T-helper 22 cell (primary cell): Measurements from ENCODE around the gene LEF1.
"Not testable (repeated sequence)": the region's sequence is repeated elsewhere in the genome, so short reads cannot be mapped to it uniquely, and the experiment has no call there.

Source experiments
- DNase-seq: peaks from one replicate; pipeline ENCODE4 v3.0.0-alpha.2; 2020; ENCODE audit warnings: low read depth

LEF1 gene

DNA sequence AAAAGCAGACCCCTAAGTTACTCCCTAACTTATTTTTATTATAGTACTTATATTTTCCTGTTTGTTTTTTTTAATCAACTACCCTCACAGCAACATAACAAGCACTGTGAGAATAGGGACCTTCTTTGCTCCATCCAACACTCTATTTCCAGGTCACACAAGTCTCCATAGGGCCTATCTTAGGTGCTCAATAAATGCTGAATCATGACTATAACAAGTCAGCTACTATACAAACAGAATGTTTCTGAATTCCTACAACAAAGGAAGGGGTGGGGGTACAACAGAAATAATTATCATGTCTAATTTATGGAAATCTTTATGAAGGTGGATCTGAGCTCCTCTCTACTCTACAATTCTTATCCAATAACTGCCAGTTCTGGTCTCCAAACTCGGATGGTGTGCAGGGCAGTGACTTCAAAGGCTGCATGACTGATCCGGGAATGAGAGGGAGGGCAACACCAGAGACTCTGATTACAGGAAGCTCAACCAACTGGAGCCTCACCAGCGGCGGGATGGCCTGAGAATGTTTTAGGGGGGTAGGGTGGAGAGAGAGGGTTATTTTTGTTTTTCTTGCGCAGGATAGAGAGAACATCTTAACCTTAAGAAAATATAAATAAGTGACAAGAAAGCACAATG, 107.9 kb downstream of the LEF1 start:
- no peak for DNase-seq

DNA sequence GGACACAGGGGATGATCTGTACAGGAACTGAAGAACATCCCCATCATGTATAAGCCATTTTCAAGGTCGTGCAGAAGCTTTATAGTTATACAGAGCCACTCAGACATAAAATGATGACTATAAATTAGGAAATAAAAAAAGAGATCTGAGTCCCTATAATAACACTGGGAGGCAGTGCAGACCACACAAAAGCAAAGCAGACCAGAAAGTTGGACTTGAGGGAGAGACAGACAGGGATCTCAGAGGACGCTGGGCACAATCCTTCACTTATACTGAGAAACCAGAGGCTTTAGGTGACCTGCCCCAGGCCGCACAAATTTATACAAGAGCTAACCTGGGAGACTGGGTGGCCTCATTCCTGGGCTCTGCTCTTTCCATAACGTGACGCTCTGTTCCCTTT, 108.6 kb downstream of the LEF1 start:
- DNase-seq = no peak

DNA sequence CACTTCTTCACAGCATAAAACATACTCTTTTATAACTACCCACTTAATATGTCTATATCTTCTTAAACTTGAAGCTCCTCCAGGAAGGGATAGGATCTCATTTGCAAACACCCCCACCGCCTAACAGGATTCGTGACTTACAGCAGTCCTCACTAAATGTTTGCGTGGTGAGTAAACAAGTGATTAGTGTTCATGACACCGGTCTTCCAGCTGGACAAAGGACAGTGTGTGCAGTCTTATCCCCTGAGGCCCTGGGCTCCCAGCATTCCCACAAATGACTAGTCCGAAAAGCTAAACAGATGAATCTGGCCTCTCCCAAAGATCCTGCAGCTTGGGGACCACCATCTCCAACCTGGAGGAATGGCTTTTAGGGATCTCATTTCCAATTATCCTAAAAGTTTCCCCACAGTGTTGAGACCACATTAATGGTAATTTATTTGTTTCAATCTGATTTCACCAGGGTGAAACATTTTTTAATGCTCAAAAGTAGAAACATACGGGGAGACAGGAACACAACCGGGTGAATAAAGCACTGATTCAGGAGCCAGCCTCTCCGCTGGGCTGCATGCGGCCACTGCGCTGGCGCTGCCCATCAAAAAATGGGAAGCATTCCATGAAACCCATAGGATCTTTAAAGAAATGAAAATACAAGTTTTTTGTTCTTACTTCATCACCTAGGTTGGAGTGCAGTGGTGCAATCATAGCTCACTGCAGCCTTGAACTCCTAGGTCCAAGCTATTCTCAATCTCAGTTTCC, 109.9 kb downstream of the LEF1 start:
- DNase-seq = no peak

DNA sequence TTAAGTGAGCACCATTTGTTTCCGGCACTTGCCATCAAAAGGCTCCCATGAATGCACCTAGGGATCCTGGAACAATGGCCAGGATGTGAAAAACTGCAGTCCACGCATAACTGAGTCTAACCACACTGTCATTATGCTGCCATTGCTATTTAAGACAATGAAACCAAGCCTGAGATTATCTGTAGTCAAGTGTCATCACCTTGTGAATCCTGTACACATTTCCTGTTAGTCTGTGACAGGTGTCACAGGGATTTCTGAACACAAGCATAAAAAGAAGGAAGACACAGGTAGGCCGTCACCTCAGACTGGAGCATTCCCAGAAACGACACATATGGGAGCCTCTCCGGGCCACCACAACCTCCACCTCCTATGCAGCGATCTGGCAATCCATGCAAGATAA, 112.3 kb downstream of the LEF1 start:
- DNase-seq = no peak

DNA sequence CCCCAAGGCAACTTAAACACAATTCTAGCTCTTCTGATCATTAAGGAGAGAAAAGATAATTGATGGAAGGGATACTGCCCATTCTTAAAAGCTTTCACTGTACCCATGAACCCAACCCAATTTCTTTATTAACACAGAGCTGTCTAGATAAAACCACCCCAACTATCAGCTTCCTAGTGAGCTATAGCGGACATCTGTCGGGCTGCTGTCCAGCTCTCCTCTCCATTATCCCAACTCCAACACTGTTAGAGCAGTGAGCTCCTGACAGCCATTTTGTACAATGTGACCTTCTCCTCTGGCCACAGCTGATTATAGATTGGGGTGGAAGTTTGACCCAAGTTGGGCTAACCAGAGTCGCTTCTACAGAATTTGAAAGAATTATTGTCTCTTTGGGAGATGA, 112.9 kb downstream of the LEF1 start:
- no peak for DNase-seq

DNA sequence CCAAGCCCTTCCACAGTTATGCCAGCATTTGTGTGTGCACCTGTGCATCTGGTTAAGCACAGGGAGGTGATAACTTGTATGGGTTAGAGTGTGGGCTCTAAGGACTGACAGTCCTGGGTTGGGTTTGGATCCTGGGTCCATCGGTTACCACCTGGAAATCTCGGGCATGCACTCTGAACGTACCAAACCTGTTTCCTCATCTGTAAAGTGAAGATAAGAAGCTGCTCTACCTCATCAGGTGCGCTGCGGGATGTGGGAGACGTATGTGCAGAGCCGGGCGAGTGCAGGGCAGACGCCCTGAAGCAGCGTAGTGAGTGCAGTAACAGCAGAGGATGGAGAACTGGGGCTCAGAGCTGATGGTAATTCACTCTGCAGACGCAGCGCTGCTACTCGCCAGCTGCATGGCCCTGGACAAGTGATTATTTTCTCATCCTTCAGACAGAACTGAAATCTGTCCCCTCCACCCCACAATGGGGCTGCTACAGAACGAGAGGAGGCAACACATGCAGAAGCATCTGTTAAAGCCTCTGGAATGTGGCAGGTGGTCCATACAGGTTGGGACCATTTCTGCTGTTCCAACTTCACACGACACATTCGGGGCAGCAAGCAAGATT, 114.6 kb downstream of the LEF1 start:
- no peak for DNase-seq

DNA sequence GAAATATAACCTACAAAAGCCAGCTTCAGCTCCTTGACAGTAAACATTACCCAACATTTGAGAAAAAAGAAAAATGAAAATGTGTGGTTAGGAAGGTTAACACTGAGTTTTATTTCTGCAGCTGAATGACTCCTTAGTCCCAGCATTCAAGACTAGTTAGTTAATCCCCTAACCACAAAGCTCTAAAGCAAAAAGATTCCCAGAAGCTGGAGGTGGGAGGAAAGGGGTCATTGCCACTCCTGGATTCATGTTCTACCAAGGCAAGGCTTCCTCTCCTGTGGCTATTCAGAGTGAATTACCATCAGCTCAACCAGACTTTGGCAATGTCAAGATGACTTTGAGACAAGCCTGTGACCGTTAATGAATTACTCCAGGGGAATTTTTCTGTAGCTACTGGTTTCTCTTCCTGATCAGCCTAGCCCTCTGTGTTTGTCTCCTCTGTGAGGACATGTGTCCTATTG, 115.5 kb downstream of the LEF1 start:
- no peak for DNase-seq

DNA sequence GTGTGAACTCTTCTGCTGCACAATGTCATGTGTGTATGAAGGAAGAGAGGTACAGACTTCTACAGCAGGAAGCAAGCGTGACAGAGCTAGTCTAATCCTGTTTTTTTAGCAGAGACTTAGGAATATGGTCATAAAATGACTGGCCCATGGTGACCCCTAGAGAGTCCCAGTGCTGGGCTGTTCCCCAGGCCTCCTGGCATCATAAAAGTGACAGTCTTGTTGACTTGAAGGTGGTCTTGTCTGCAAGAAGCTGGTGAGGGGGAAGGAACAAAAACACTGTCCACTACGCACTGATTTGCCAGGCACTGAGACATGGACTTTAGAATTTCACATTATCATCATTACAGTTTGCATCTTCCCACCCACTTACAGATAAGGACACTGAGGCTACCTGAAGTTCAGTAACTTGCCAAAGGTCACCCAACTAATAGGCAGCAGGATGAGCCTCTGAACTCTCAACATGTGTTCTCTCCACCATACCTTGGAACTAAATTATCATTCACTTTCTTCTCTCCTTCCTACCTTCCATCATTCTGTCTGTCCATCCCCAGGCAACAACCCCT, 116.1 kb downstream of the LEF1 start:
- DNase-seq = no peak

DNA sequence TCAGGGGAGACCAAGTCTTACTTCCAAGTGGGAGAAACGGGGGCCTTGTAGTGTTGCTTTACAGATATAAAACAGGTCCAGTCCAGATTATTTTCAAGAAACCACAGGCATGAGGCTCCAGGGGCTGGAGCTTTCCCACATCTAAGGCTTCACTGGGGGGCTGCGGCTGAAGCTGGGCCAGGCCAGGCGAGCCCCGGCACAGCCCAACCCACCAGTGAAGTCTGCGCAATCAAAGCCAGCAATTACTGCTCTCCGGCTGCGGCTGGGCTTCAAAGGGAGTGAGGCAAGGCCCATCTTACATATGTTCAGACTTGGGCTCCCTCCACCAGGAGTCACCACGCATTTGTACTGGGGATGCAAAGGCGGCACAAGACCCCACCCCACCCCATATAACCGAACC, 117.4 kb downstream of the LEF1 start:
- DNase-seq = no peak

DNA sequence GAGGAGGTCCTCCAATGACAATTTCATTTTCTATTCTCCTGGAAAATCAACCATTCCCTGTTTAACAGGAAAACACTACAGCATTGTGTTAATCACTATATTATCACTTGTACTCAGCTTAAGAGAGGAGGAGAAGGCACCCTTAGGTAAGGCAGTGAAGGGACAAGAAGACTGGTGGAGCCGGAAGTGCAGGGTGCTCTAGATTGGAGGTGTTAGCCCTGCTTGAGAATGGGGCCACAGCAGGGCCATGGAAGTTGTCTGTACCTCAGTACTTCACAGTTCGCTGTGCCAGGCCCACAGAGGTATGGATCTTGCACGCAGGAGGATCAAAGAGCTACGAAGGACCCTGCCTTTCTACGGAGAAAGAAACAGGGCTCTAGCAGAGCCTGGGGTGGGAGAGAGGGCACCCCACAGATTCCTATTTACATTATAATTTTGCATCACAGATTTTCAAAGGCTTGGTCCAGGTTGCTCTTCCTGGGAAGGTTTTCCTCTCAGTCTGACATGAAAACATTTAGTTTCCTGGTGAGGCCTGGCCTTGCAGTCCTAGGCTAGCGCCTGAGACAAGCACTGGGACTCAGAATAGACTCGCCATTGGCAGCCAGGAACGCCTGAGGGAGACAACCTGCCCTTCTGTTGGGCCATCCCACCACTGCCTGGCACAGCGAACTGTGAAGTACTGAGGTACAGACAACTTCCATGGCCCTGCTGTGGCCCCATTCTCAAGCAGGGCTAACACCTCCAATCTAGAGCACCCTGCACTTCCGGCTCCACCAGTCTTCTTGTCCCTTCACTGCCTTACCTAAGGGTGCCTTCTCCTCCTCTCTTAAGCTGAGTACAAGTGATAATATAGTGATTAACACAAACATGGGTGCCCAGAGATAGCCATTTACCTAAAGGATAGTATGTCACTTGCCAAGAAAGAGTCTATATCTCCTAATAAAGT, 118.3 kb downstream of the LEF1 start:
- not testable (repeated sequence) for DNase-seq

DNA sequence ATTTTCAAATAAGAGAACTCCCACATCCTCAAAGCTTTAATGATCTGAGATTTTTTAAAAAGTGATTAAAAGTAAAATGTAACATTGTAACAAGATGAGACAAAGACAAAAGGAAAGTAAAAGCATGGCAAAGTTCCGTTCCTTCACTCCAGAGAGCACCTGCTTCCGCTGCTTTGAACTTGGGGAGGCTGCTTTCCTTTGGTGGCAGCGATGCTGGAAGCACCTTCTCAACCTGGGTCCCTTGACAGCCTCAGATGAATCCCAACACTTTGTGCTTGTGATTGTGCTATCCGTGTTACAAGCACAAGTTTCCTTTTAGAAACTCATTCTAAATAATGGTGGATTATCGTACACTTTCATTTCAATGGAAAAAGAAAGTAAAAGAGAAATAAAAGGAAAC, 119.3 kb downstream of the LEF1 start:
- no peak for DNase-seq

DNA sequence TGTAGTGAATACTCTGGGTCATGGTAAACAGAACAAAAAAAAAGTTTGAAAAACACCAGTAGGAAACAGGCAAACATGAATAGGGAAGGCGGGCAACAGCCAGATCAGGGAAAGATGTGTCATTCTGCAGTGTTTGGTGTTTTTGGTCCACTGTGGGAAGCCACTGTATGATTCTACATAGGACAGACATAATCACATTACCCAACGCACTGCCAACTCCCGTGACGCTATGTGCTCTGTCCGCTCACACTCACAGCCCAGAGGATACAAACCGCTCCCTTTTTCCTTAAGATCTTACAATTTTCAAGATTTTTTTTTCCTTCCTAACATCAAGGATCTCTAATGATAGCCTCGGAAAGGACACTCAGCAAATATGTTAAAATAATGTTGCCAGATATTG, 119.7 kb downstream of the LEF1 start:
- DNase-seq = no peak

DNA sequence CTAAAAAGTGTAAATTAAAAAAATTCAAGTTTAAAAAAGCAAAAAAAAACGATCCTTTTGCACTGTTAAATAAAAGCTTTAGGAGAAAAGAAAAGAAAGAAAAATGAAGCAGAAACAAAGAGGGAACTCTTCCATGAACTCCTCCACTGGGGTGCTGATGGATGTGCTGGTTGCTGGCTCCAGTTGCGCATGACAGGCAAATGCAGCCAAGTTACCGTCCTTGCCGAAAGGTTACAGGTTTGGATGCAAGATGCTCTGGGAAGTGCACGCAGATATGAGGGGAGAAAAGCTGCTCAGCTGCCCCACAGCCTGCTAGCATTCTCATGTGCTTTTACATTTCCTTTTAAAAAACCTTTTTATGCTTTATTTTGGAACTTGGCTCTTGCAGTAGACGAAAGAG, 120.6 kb downstream of the LEF1 start:
- DNase-seq = no peak

DNA sequence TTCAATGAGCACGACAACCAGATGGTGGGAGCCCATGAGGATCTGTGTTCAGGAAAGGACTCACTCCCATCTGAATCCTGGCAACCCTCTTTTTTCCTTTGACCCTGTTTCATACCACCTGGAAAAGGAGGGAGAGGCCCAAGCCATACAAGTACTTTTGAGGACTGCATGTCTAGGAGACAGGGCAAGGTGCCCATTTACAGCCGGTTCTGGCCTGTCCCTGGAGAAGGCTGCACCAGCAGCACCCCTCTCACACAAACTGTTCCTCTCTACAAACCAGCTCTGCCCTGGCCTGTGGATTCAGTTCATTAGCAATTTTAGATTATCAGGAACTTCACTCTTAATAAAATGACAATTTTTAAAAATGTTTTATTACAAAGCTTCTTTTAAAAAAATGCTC, 121.5 kb downstream of the LEF1 start:
- DNase-seq = no peak

DNA sequence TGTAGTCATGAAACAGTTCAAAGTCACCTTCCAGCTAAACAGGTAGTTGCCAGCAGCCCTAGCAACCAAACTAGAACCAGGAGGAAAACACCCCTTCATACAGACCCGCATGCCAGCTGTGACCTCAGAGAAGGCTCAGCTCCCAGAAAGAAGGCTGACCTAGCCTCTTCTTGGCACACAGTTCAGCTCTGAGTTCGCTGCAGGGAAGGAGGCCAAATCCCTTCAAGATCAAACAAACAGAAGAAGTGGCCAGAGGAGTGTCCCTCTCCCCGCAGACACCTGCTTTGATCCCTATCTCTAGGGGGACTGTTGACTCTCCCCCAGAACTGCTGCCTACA, 123.1 kb downstream of the LEF1 start:
- DNase-seq = no peak

DNA sequence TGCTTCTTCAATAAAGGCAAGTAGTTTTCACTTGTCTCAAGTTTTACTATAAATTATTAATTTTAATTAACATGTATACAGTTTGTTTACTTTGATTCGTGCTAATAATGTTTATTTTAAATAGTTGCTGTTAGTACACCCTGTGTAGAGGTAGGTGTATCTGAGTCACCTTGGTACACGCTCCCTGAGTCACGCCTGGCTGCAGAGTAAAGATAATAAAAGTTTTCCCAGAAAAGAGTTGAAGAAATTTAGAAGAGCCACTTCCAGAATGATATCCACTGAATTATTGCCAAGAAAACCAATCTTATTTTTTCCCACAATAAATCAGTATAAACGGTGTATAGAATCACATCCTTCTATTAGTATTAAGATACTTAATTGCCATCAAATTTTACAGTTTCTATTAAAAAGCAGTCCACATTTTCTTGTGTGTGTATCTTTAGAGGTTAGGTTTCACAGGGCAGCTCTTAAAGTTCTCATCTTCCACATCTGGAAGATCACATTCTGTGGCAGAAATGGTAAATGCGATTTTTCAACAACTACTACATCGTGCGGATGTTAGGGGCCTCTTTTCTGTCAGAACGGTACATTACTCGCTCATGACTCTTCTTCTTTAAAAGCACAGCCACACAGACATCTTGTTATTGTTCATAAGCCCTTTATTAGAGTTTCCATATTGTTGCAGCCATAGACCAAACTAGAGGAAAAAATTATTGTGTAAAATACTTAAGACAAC, 123.6 kb downstream of the LEF1 start:
- DNase-seq = no peak

DNA sequence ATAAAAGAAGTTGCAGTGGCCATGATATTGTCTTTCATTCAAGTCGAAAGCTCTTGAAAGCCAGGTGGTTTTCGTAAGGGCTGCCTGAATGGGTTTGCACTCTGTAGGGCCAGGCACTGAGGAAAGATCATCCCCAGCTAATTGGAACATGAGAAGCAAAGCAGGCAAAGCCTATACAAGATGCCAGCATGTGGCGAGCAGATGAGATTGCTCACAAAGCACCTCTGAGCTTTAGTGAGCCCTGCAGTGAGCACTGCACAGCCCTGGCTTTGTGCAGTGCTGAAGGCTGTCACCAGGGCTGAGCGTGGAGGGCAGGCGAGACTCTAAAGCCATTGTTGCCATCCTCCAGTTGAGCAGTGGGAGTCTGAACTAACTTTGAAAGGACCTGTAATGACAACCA, 125.2 kb downstream of the LEF1 start:
- no peak for DNase-seq

DNA sequence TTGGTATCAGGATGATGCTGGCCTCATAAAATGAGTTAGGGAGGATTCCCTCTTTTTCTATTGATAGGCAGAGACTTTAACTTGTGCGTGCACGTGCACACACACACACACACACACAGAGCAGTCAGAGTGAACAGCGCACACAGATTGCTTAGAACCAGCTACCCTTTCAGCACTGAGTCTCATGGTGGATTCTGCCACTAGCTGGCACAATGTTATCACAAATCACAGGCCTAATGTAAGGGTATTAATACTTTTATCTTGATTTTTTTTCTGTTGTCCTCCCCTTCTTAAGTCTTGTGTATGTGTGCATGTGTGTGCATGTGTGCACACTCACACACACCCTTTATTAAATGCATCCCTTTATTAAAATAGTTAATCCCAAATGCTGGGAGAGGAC, 125.8 kb downstream of the LEF1 start:
- no peak for DNase-seq

DNA sequence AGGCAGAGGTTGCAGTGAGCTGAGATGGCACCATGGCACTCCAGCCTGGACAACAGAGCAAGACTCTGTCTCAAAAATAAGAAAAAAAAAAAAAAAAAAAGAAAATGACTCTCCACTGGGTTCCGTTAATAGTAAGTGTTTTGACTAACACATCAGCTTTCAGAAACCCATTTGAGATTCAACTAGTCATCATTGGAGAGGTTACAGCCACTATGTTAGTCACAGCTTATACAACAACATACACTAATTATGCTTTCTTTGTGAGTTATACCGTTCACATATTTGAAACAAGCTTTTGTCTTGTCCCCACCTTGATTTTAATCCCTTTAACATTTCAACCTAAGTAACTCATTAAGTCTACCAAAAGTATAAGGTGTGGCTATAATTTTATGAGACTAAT, 130.8 kb downstream of the LEF1 start:
- DNase-seq = no peak

DNA sequence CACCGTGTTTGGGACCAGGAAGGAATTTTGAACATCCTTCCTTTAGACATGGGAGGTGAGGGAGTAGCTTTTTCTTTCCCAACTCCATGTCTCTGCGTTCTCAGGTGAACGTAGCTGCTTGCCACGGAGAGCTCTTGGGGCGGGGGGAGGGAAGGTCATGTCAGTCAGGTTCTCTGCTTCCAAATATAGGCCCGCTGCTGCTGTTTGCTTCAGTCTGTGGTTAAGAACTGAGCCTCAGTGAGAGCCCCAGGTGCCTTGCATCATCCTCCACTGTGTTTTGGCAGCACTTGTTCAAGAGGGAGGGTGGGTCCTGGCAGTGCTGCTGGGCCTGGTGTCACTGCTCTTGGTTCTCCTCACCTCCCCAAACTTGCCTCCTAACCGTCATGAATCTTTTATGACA, 132.5 kb downstream of the LEF1 start:
- no peak for DNase-seq

DNA sequence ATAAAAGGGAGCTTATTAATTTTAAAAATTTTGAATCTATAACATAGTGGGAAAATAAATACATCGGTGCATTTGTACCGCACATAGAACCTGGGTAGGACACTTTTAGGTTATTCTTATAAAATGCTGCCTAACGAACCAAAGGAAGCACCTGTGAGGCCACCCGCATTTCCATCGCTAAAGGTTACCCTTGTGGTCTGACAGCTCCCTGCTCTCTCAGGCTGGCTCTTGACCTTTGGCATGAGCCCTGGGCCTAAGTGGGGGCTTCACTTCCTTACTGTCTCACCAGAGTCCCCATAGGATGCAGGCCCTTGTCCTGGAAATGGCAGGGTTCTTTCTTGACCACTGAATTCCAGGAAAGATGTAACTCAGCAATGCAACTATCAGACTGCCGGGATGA, 133.0 kb downstream of the LEF1 start:
- no peak for DNase-seq

DNA sequence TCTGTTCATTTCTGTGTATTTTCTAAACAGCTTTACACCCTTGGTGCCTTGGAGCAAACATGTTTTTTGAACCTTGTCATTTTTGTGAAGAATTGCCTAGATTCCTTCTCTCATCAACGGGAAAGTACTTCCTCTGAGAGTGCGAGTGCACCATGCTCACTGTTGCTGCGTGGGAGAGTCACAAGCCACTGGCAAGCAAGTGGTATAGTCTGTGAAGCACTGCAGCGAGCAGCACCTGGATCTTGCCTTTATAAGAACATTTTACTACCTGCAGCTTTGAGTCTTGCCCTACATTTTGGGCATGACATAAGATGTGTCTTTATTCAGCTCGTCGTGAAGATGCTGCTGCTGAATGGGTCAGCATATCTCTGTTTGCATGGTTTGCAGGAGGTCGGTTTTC, 134.2 kb downstream of the LEF1 start:
- DNase-seq = no peak
